GM12875 (cell line): ENCODE results near the gene DDX18.
"Not testable (repeated sequence)": the region's sequence is repeated elsewhere in the genome, so short reads cannot be mapped to it uniquely, and the experiment has no call there.

ENCODE experiments used
- H3K4me3 ChIP-seq: one replicate; pipeline ENCODE4 v1.5.1; 2011; ENCODE audit warnings: low read depth, low read length, control low read depth
- CTCF ChIP-seq: IDR thresholded peaks from 2 replicates; pipeline ENCODE4 v1.5.1; 2011; ENCODE audit warnings: low read depth, mild to moderate bottlenecking, control low read depth, inconsistent platforms, low read length, moderate library complexity, borderline replicate concordance; ENCODE audit not compliant: insufficient read depth

Gene DDX18

DNA sequence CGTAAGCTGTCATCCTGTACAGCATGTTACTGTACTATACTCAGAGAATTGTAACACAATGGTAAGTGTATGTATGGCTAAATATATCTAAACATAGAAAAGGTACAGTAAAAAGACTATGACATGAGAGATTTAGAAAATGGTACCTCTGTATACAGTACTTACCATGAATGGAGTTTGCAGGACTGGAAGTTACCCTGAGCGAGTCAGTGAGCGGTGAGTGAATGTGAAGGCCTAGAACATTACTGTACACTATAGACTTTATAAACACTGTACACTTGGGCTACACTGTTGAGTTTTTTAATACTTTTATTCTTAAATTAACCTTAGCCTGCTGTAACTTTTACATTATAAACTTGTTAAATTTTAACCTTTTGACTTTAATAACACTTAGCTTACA, 1.5 kb downstream of the DDX18 start:
- H3K4me3 ChIP-seq: no peak overlapping the region
- TF ChIP-seq CTCF: no peak

- no peak for TF ChIP-seq CTCF
- H3K4me3 ChIP-seq: no peak overlapping the region
Measured at GRCh38 chr2:117818921-117819320, 4.4 kb downstream of the DDX18 start.

DNA sequence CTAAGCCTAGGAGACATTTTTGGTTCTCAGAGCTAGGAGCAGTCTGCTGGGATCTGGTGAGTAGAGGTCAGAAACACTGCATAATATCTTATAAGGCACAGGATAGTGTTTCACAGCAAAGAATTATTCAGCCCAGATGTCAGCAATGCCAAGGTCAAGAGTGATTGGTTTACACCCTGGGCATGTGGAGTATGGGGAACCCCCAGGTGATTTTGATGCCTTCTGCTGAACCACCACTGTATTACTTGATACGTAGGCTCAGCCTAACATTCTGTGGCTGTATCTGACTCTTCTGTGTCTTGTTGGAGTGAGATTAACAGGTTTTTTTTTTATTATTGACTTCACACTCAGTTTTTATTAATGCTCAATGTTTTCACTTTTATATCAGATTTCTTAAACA, 6.0 kb downstream of the DDX18 start:
- no peak for TF ChIP-seq CTCF
- no peak overlapping the region for H3K4me3 ChIP-seq

DNA sequence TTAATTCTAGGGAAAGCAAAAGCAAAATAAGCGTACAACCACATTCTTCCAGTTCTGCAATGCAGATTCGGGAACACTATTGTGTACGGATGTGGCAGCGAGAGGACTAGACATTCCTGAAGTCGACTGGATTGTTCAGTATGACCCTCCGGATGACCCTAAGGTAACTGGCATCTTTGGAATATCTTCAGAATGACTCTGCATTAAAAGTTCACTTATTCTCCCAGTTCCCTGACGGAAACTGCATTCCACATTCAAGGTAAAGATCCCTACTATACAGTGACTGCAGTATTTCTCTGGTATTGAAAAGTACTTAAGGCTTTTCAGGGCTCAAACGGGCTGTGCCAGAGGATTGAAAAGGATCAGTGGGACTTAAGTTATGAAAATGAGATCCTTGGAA, 10.9 kb downstream of the DDX18 start:
- no peak overlapping the region for H3K4me3 ChIP-seq
- TF ChIP-seq CTCF: no peak

GRCh38 chr2:117827464-117827863, 13.0 kb downstream of the DDX18 start:
- H3K4me3 ChIP-seq: not testable (repeated sequence)

DNA sequence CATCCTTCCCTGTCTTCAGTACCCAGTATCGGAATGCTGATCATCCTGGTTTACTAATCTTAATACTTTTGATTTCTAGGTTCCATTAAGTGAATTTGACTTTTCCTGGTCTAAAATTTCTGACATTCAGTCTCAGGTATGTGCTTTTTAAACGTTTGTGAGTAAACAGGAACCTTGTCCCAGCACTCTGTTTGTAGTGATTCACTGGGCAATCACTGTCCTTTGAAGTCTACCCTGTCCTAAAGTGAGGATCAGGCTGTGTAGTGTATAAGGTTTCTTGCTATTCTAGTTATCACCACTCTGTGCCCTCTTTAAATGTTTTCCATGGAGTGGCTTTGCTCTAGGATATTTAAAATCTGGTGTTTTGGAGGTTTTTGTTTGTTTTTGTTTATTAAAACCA, 14.4 kb downstream of the DDX18 start:
- no peak for TF ChIP-seq CTCF
- no peak overlapping the region for H3K4me3 ChIP-seq

DNA sequence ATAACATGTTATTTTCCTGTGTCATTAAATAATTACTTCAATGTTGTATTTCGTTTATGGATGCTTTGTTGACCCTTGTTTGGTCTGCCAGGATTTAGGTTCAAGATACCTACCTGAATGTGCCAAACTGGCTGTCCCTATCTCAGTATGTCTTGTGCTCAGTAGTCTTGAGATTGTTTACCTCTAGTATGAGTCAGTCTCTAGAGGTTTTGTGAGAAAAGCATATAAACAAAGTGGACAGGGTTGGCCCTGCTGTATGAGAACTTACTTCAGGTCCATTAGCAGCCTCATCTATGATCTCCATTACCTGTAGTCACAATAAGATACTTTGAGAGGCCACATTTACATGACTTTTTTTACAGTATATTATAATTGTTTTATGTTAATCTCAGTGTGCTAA, 17.8 kb downstream of the DDX18 start:
- TF ChIP-seq CTCF: no peak

More for the DNA sequence above, 17.8 kb downstream of the DDX18 start:
- H3K4me3 ChIP-seq: no peak overlapping the region
